ENCODE data around the gene NEUROG3. TPM values are rescaled to one million over a fixed set of nuclear protein-coding genes. Genes with fewer than 3 reads are reported as not detected.

The NEUROG3 gene
- total RNA-seq: not detected
- not detected for total RNA-seq (2013)

DNA sequence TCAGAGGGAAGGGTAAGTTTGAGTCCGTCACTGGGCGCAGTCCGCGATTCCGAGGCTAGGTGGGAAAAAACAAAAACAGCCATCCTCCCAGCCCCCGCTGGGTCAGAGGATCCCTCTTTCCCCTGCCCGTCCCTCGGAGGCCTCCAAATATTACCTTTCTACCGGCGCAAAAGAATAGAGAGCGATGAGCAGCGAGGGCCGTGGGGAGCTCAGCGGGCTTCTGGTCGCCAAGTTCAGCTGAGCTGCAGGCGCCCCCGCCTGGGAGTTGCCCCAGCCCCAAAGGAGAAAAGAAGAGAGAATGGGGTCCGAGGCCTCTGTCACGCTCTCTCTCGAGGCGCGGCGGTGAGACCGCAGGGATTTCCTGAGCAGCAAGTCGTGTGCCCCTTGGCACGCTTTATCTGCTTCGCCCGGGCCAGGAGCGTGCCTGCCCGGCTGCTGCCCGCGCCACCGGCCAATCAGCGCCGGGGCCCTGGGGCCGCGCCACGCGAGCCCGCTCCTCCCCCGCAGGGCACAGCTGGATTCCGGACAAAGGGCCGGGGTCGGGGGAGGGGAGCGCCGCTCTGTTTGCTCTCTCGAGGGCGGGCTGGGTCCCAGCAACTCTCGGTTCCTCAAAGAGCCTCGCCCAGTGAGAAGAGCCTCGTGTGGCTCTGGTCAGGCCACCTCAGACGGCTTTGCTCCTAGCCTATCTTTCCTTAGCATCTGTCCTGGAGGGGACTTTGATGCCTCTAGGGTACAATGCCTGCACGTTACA lies at the start of gene NEUROG3:
Gene NEUROG3, minus strand, starts transcription at position 367 of the 751 bp plus-strand sequence. CDS start 379 bp downstream, outside the sequence.
- Histone ChIP-seq H3K4me1 (ENCODE audit: control insufficient read depth, insufficient read depth, low read length) (peaks cover 29% of the 10 kb centered on the region), H3K4me3 (ENCODE audit: low read length) (peak within 1 kb of the TSS; percentile 20), H3K27ac (ENCODE audit: low read length) (no peak within 1 kb of the TSS), H3K9me3 (ENCODE audit: control insufficient read depth, insufficient read depth, low read length) (no peaks in the 10 kb centered on the region), H3K36me3 (ENCODE audit: control insufficient read depth, insufficient read depth, low read length) (no peaks in the 10 kb centered on the region), H3K27me3 (ENCODE audit: control insufficient read depth, insufficient read depth, low read length) (peaks cover 70% of the 10 kb centered on the region)
- DNase-seq (peak in 1 of 2 donors; percentile 25), ATAC-seq (peak in 1 of 3 donors; percentile 36)
- Mint-ChIP-seq H3K9me3 (no peaks in the 10 kb centered on the region), H3K4me1 (peaks cover 14 to 19% of the 10 kb centered on the region in 2 donors), H3K4me3 (peak within 1 kb of the TSS; percentile 78), H3K27ac (no peak within 1 kb of the TSS), H3K36me3 (no peaks in the 10 kb centered on the region), H3K27me3 (ENCODE audit: low read depth in 2 of 2) (peaks cover 52 to 73% of the 10 kb centered on the region in 2 donors)
- no peak for TF ChIP-seq CTCF (IDR thresholded peaks at IDR 0.05)
- intact Hi-C loops (cut with micrococcal nuclease): no loop called here
- 2% methylated on average over 53 of the region's 53 CpGs for WGBS (ENCODE audit: insufficient coverage)

DNA sequence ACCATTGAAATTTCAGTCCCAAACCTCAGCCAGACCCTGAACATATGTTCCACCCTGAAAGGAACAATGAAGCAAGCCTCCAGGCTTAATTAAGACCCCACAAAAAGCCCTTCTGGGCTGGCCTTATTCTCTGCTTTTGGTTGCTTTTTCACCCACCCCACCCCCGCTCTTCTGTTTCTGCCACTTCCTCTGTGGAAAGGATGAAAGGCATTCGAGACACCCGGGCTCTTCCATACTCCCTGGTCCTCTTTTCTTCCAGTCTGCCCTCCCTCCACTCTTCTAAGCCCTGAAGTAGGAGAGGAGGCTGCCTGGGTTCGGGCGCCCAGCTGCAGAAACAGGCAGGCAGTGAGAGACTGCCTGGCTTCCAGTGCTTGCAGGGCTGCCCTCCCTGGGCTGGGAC lies 47.4 kb upstream of the NEUROG3 start:
- no peak for DNase-seq
- no peaks in the 10 kb centered on the region for H3K9me3 Mint-ChIP-seq
- peaks cover 12 to 29% of the 10 kb centered on the region in 2 donors for H3K27me3 Mint-ChIP-seq (ENCODE audit: low read depth in 2 of 2)
- TF ChIP-seq CTCF (IDR thresholded peaks at IDR 0.05): no peak
- WGBS (ENCODE audit: insufficient coverage): 51% methylated on average over 5 of the region's 5 CpGs
- Histone ChIP-seq H3K4me1 (ENCODE audit: control insufficient read depth, insufficient read depth, low read length) (no peaks in the 10 kb centered on the region), H3K27me3 (ENCODE audit: control insufficient read depth, insufficient read depth, low read length) (no peaks in the 10 kb centered on the region), H3K27ac (ENCODE audit: low read length) (no peak overlapping the region), H3K4me3 (ENCODE audit: low read length) (no peak overlapping the region), H3K9me3 (ENCODE audit: control insufficient read depth, insufficient read depth, low read length) (no peaks in the 10 kb centered on the region), H3K36me3 (ENCODE audit: control insufficient read depth, insufficient read depth, low read length) (no peaks in the 10 kb centered on the region)
- H3K4me3 Mint-ChIP-seq: no peak overlapping the region
- peaks cover 9% of the 10 kb centered on the region for H3K36me3 Mint-ChIP-seq
- no peak for ATAC-seq
- H3K27ac Mint-ChIP-seq: no peak overlapping the region
- intact Hi-C loops (cut with micrococcal nuclease): no loop called here
- peaks cover 5 to 11% of the 10 kb centered on the region in 2 donors for H3K4me1 Mint-ChIP-seq

DNA sequence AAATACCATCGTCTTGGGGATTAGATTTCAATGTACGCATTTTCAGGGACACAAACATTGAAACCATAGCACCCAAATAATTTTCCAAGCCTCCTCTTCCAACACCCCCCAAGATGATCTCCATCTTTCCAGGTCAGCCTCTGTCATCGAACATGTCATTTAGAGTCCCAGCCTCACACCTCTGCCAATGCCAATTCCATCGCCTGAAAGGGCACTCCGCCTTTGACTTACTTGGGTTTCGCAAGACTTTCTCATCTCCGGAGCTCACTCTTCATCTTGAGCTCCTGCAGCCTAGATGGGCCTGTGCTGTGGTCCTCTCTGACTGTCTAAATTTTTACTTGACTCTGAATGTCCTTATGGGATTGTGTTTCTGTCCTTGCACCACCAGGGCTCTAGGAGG lies 46.4 kb upstream of the NEUROG3 start:
- H3K4me3 Mint-ChIP-seq: no peak overlapping the region
- Histone ChIP-seq H3K4me1 (ENCODE audit: control insufficient read depth, insufficient read depth, low read length) (no peaks in the 10 kb centered on the region), H3K4me3 (ENCODE audit: low read length) (no peak overlapping the region), H3K27me3 (ENCODE audit: control insufficient read depth, insufficient read depth, low read length) (no peaks in the 10 kb centered on the region), H3K36me3 (ENCODE audit: control insufficient read depth, insufficient read depth, low read length) (no peaks in the 10 kb centered on the region), H3K27ac (ENCODE audit: low read length) (no peak overlapping the region), H3K9me3 (ENCODE audit: control insufficient read depth, insufficient read depth, low read length) (no peaks in the 10 kb centered on the region)
- 96% methylated on average over 7 of the region's 7 CpGs for WGBS (ENCODE audit: insufficient coverage)
- H3K27ac Mint-ChIP-seq: no peak overlapping the region
- H3K4me1 Mint-ChIP-seq: peaks cover 4 to 11% of the 10 kb centered on the region in 2 donors
- no peaks in the 10 kb centered on the region for H3K9me3 Mint-ChIP-seq
- ATAC-seq (no peak), DNase-seq (no peak)
- intact Hi-C loops (cut with micrococcal nuclease): no loop called here
- no peak for TF ChIP-seq CTCF (IDR thresholded peaks at IDR 0.05)
- peaks cover 9 to 29% of the 10 kb centered on the region in 2 donors for H3K27me3 Mint-ChIP-seq (ENCODE audit: low read depth in 2 of 2)
- H3K36me3 Mint-ChIP-seq: peaks cover 9% of the 10 kb centered on the region
